ENCODE data around the gene NPHS1.

The NPHS1 gene

DNA sequence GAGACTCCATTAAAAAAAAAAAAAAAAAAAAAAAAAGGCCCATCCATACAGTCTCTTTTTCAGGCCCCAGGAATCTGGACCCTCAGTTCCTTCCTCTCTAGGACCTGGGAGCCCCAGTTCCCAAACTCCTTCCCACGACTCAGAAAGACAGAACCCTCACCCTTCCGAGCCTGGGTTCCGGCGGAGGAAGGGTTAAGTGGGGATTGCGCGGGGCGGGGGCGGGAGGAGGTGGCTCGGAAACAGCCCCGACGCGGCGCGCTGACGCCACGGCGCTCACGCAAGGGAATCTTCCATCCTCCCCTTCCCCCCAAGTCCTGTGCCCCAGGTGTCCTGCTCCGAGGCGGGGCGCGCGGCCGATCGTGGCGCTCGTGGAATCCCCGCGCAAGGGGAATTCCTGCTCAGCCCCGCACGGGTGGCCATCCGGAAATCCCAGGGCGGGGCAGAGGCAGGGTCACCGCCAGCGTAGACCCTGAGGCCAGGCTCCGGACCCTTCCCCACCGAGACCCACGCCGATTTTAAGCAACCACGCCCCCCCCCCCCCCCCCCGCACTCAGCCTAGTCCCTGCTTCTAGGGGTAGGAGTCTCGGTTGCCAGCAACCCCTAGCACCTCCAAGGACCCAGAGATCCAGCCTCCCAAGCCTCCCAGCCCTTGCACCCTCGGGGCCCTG, 47.4 kb upstream of the NPHS1 start:
- Histone ChIP-seq H3K27ac (ENCODE audit: low read depth, low read length, poor library complexity, severe bottlenecking) (peak overlapping the region; percentile 90), H3K79me2 (ENCODE audit: insufficient read depth, low read length) (0 out of 2 replicates have a peak, but pooled peaks cover 3% of the 10 kb centered on the region), H3K9ac (ENCODE audit: low read length) (peak overlapping the region; percentile 82)

DNA sequence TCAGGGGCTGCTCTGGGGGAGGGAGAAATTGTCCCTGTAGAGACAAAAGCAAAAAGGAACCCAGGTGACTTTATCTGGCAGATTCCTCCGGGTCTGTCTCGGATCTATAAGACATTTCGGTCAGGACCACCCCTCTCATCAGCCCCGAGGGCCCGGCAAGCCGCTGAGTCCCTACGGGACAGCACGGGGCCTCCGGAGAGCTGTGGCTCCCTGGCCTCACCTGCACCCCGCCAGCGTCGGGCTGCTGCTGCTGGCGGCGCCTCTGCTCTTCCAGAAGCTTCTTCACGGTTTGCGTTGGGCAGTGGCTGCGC, 46.1 kb upstream of the NPHS1 start:
- TF ChIP-seq EZH2 (IDR thresholded peaks at IDR 0.05; ENCODE audit: borderline replicate concordance, low read length) = no peak
- TF ChIP-seq, protein P1, sequence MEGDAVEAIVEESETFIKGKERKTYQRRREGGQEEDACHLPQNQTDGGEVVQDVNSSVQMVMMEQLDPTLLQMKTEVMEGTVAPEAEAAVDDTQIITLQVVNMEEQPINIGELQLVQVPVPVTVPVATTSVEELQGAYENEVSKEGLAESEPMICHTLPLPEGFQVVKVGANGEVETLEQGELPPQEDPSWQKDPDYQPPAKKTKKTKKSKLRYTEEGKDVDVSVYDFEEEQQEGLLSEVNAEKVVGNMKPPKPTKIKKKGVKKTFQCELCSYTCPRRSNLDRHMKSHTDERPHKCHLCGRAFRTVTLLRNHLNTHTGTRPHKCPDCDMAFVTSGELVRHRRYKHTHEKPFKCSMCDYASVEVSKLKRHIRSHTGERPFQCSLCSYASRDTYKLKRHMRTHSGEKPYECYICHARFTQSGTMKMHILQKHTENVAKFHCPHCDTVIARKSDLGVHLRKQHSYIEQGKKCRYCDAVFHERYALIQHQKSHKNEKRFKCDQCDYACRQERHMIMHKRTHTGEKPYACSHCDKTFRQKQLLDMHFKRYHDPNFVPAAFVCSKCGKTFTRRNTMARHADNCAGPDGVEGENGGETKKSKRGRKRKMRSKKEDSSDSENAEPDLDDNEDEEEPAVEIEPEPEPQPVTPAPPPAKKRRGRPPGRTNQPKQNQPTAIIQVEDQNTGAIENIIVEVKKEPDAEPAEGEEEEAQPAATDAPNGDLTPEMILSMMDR (IDR thresholded peaks at IDR 0.05; ENCODE audit: low read length) = no peak
- no peaks in the 10 kb centered on the region for H4K20me1 ChIP-seq (ENCODE audit: insufficient read depth, low read length)
- H3K79me2 ChIP-seq (ENCODE audit: insufficient read depth, low read length) = 0 out of 2 replicates have a peak, but pooled peaks cover 3% of the 10 kb centered on the region
- H3K27ac ChIP-seq (ENCODE audit: low read depth, low read length, poor library complexity, severe bottlenecking) = peak overlapping the region; percentile 90
- H3K9ac ChIP-seq (ENCODE audit: low read length) = peak overlapping the region; percentile 82
- no peak overlapping the region for H2AFZ ChIP-seq (ENCODE audit: low read length)
- peaks cover 37% of the 10 kb centered on the region for H3K4me1 ChIP-seq (ENCODE audit: insufficient read depth, low read length, severe bottlenecking)
- H3K9me3 ChIP-seq (ENCODE audit: low read length) = no peaks in the 10 kb centered on the region
- no peaks in the 10 kb centered on the region for H3K9me2 ChIP-seq (ENCODE audit: low read depth, low read length)
- peaks cover 46% of the 10 kb centered on the region for H3K36me3 ChIP-seq (ENCODE audit: insufficient read depth, low read length)
- no peaks in the 10 kb centered on the region for H3F3A ChIP-seq (ENCODE audit: insufficient read depth, low read length)
- H3K4me3 ChIP-seq (ENCODE audit: low read depth, low read length, poor library complexity, severe bottlenecking) = peak overlapping the region; percentile 76
- H3K27me3 ChIP-seq (ENCODE audit: insufficient read depth, low read length) = no peaks in the 10 kb centered on the region
- H3K4me2 ChIP-seq (ENCODE audit: low read length) = peak overlapping the region; percentile 75

More for the DNA sequence above, 47.4 kb upstream of the NPHS1 start:
- no peaks in the 10 kb centered on the region for H3K9me3 ChIP-seq (ENCODE audit: low read length)
- H4K20me1 ChIP-seq (ENCODE audit: insufficient read depth, low read length) = no peaks in the 10 kb centered on the region
- TF ChIP-seq EZH2 (IDR thresholded peaks at IDR 0.05; ENCODE audit: borderline replicate concordance, low read length) = no peak
- TF ChIP-seq, protein P1 (IDR thresholded peaks at IDR 0.05; ENCODE audit: low read length) = no peak
- H3K27me3 ChIP-seq (ENCODE audit: insufficient read depth, low read length) = no peaks in the 10 kb centered on the region
- H3K36me3 ChIP-seq (ENCODE audit: insufficient read depth, low read length) = peaks cover 35% of the 10 kb centered on the region
- no peak overlapping the region for H2AFZ ChIP-seq (ENCODE audit: low read length)
- no peaks in the 10 kb centered on the region for H3K9me2 ChIP-seq (ENCODE audit: low read depth, low read length)
- peak overlapping the region; percentile 75 for H3K4me2 ChIP-seq (ENCODE audit: low read length)
- H3K4me1 ChIP-seq (ENCODE audit: insufficient read depth, low read length, severe bottlenecking) = peaks cover 39% of the 10 kb centered on the region
- no peaks in the 10 kb centered on the region for H3F3A ChIP-seq (ENCODE audit: insufficient read depth, low read length)
- H3K4me3 ChIP-seq (ENCODE audit: low read depth, low read length, poor library complexity, severe bottlenecking) = peak overlapping the region; percentile 76

DNA sequence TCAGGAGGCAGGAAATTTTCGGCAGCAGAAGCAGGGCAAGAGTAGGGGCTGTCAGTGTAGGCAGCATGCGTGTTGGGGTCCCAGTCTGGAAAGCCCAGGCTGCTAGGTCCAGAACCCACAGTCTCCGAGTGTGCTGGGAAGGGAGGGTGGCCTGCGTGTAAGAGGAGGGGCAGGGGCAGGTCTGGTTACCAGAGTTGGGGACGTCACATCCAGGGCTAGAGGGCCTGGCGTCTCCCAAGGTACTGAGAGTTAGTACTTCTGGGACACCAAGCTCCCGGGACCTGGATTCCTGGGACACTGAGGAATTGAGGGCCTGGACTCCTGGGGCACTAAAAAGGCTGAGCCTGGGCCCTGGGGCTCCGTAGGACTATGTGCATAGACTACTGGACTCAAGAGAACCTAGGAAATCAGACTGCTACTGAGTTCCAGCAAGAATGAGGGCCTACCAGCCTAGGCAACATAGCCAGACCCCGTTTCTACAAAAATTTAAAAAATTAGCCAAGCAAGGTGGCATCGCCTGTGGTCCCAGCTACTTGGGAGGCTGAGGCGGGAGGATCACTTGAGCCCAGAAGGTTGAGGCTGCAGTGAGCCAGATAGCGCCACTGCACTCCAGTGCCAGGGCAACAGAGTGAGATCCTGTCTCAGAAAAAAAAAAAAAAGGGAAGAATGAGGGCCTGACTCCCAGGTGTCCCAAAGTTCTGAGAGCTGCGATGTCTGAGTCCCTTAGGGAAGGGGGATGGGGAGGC, 45.6 kb upstream of the NPHS1 start:
- no peaks in the 10 kb centered on the region for H3F3A ChIP-seq (ENCODE audit: insufficient read depth, low read length)
- H3K9ac ChIP-seq (ENCODE audit: low read length) = peak overlapping the region; percentile 82

More for the DNA sequence above, 45.6 kb upstream of the NPHS1 start:
- Histone ChIP-seq H3K4me1 (ENCODE audit: insufficient read depth, low read length, severe bottlenecking) (peaks cover 32% of the 10 kb centered on the region), H3K27me3 (ENCODE audit: insufficient read depth, low read length) (no peaks in the 10 kb centered on the region), H3K36me3 (ENCODE audit: insufficient read depth, low read length) (peaks cover 52% of the 10 kb centered on the region), H3K4me2 (ENCODE audit: low read length) (peak overlapping the region; percentile 75), H3K9me3 (ENCODE audit: low read length) (no peaks in the 10 kb centered on the region), H4K20me1 (ENCODE audit: insufficient read depth, low read length) (no peaks in the 10 kb centered on the region), H3K27ac (ENCODE audit: low read depth, low read length, poor library complexity, severe bottlenecking) (peak overlapping the region; percentile 90), H3K9me2 (ENCODE audit: low read depth, low read length) (no peaks in the 10 kb centered on the region), H3K4me3 (ENCODE audit: low read depth, low read length, poor library complexity, severe bottlenecking) (peak overlapping the region; percentile 76), H2AFZ (ENCODE audit: low read length) (no peak overlapping the region), H3K79me2 (ENCODE audit: insufficient read depth, low read length) (0 out of 2 replicates have a peak, but pooled peaks cover 3% of the 10 kb centered on the region)
- TF ChIP-seq EZH2 (IDR thresholded peaks at IDR 0.05; ENCODE audit: borderline replicate concordance, low read length) = no peak
- TF ChIP-seq, protein P1 (IDR thresholded peaks at IDR 0.05; ENCODE audit: low read length) = no peak
